Liver (tissue), 3 donors: ENCODE measurements around the gene HES4.

Experiments used
- EGR1 ChIP-seq, 2 donors: IDR thresholded peaks; 2 replicates each; pipeline ENCODE4 v1.6.1; 2016 to 2018; ENCODE audit warnings: antibody characterized with exemption in 2 of 2, low read depth in 2 of 2
- GABPA ChIP-seq, 2 donors: IDR thresholded peaks in 1 of 2; conservative IDR thresholded peaks in 1 of 2; 2 replicates each; pipeline ENCODE4 v1.6.1; 2016; ENCODE audit warnings: antibody characterized with exemption in 2 of 2, mild to moderate bottlenecking in 1 of 2, moderate library complexity in 1 of 2
- JUND ChIP-seq, 2 donors: IDR thresholded peaks; 2 replicates each; pipeline ENCODE4 v1.6.1; 2016; ENCODE audit warnings: antibody characterized with exemption in 2 of 2
- NR2F2 ChIP-seq: IDR thresholded peaks from 2 replicates; pipeline ENCODE4 v1.6.1; 2016; ENCODE audit warnings: antibody characterized with exemption
- RAD21 ChIP-seq, 2 donors: IDR thresholded peaks; 2 replicates each; pipeline ENCODE4 v1.6.1; 2016; ENCODE audit warnings: antibody characterized with exemption in 2 of 2, mild to moderate bottlenecking in 2 of 2
- TAF1 ChIP-seq: conservative IDR thresholded peaks from 2 replicates; pipeline ENCODE4 v1.6.1; 2016; ENCODE audit warnings: antibody characterized with exemption, mild to moderate bottlenecking
- YY1 ChIP-seq: IDR thresholded peaks from 2 replicates; pipeline ENCODE4 v1.6.1; 2016; ENCODE audit warnings: antibody characterized with exemption, mild to moderate bottlenecking
- TF ChIP-seq, protein P1 (sequence below): fragments of 150-350 bp; IDR thresholded peaks from 2 replicates; pipeline ENCODE4 v1.5.1; 2017; ENCODE audit warnings: improper control_type of control experiment, low read depth, low read length; ENCODE audit not compliant: missing input control
- TF ChIP-seq, protein P2 (sequence below): IDR thresholded peaks from 2 replicates; pipeline ENCODE4 v1.6.1; 2016; ENCODE audit warnings: antibody characterized with exemption
- TF ChIP-seq, protein P3 (sequence below): IDR thresholded peaks from 2 replicates; pipeline ENCODE4 v1.6.1; 2016; ENCODE audit warnings: antibody characterized with exemption, mild to moderate bottlenecking
- TF ChIP-seq, protein P4 (sequence below): IDR thresholded peaks from 2 replicates; pipeline ENCODE4 v1.6.1; 2016; ENCODE audit warnings: antibody characterized with exemption
- donor health status: healthy.
- donor health status: healthy.

DNA sequence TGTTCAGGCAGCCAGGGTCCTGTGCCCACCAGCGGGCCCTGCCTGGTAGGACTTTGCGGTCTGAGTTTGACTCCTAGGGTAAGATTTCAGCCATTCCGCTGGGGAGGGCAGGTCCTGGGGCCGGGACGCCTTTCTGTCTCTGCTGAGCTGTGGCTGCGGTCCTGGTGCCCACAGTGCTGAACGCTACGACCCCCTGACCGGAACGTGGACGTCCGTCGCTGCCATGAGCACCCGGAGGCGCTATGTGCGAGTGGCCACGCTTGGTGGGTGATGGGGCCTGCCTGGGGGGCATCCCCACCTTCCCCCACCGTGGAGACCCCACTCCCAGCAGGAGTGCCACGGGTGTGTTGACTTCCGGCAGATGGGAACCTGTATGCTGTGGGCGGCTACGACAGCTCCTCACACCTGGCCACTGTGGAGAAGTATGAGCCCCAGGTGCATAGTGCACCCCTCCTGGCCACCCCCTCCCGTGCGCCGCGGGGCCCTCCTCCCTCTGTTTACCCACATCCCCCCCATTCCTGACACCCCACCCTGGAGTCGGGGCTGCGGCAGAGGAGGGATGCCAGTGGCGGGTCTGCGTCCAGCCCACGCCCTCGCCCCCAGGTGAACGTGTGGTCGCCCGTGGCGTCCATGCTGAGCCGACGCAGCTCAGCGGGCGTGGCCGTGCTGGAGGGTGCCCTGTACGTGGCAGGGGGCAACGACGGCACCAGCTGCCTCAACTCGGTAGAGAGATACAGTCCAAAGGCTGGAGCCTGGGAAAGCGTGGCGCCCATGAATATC, 36.0 kb downstream of the HES4 start:
- TF ChIP-seq, protein P1, sequence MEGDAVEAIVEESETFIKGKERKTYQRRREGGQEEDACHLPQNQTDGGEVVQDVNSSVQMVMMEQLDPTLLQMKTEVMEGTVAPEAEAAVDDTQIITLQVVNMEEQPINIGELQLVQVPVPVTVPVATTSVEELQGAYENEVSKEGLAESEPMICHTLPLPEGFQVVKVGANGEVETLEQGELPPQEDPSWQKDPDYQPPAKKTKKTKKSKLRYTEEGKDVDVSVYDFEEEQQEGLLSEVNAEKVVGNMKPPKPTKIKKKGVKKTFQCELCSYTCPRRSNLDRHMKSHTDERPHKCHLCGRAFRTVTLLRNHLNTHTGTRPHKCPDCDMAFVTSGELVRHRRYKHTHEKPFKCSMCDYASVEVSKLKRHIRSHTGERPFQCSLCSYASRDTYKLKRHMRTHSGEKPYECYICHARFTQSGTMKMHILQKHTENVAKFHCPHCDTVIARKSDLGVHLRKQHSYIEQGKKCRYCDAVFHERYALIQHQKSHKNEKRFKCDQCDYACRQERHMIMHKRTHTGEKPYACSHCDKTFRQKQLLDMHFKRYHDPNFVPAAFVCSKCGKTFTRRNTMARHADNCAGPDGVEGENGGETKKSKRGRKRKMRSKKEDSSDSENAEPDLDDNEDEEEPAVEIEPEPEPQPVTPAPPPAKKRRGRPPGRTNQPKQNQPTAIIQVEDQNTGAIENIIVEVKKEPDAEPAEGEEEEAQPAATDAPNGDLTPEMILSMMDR, result no peak
- TF ChIP-seq GABPA (IDR thresholded peaks at IDR 0.05 in 1 of 2, conservative IDR thresholded peaks at IDR 0.05 in 1 of 2) (no peak), TAF1 (no peak), RAD21 (IDR thresholded peaks at IDR 0.05) (no peak), JUND (IDR thresholded peaks at IDR 0.05) (no peak), NR2F2 (no peak), YY1 (no peak), EGR1 (IDR thresholded peaks at IDR 0.05; ENCODE audit: low read depth in 2 of 2) (no peak)
- TF ChIP-seq, protein P2, sequence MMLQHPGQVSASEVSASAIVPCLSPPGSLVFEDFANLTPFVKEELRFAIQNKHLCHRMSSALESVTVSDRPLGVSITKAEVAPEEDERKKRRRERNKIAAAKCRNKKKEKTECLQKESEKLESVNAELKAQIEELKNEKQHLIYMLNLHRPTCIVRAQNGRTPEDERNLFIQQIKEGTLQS, result no peak
- TF ChIP-seq, protein P3, sequence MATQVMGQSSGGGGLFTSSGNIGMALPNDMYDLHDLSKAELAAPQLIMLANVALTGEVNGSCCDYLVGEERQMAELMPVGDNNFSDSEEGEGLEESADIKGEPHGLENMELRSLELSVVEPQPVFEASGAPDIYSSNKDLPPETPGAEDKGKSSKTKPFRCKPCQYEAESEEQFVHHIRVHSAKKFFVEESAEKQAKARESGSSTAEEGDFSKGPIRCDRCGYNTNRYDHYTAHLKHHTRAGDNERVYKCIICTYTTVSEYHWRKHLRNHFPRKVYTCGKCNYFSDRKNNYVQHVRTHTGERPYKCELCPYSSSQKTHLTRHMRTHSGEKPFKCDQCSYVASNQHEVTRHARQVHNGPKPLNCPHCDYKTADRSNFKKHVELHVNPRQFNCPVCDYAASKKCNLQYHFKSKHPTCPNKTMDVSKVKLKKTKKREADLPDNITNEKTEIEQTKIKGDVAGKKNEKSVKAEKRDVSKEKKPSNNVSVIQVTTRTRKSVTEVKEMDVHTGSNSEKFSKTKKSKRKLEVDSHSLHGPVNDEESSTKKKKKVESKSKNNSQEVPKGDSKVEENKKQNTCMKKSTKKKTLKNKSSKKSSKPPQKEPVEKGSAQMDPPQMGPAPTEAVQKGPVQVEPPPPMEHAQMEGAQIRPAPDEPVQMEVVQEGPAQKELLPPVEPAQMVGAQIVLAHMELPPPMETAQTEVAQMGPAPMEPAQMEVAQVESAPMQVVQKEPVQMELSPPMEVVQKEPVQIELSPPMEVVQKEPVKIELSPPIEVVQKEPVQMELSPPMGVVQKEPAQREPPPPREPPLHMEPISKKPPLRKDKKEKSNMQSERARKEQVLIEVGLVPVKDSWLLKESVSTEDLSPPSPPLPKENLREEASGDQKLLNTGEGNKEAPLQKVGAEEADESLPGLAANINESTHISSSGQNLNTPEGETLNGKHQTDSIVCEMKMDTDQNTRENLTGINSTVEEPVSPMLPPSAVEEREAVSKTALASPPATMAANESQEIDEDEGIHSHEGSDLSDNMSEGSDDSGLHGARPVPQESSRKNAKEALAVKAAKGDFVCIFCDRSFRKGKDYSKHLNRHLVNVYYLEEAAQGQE, result no peak
- TF ChIP-seq, protein P4, sequence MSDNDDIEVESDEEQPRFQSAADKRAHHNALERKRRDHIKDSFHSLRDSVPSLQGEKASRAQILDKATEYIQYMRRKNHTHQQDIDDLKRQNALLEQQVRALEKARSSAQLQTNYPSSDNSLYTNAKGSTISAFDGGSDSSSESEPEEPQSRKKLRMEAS, result no peak
